Inferior parietal cortex (tissue), 1 donor: ENCODE measurements around the gene ZNF512B.
"Not testable (repeated sequence)": the region's sequence is repeated elsewhere in the genome, so short reads cannot be mapped to it uniquely, and the experiment has no call there.

Experiments used
- DNase-seq: peaks from one replicate; pipeline ENCODE4 v3.0.0-alpha.2; 2016; ENCODE audit errors: extremely low spot score

The ZNF512B gene

DNA sequence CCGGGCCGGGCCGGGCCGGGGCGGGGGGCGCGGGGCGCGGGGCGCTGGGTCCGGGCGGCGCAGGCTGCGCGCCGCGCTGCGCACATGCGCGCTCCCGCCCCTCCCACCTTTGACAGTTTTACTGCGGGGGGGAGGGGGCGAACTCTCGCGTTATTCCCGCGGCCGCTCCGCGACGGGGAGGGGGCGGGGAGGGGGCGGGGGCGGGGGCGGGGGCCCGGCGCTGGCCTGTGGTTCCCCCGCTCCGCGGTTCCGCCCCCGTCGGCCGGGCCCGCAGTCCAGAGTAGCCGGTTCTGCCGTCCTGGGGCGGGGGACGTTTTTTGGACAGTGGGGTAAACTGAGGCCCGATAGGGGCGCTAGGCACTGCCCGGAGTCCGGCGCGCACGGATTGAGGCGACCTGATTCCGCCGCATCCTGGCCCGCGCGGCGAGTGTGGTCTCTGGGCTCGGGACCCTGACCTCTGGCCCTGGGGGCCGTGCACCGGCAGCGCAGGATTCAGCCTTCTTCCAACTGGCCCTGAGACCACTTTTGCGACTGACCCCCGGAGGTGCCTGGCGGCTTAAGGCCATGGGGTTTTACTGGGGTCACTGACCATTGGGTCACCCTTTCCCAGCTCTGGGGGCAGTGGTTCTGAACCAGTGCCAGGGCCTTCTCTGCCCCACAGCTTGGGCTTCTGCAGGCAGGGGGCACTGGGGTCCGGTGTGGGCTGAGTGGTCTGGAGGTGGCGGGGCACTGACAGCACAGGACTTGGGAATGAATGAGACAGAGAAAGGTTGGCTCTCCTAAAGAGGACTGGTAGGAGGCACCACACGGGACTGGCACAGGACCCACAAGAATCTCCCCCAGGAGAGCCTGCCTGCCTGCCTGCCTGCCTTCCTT, at the start of gene ZNF512B:
TSS of gene ZNF512B (minus strand) at position 93 of the 876 bp plus-strand sequence. CDS start 1,980 bp downstream, outside the sequence.
- DNase-seq: no peak

GRCh38 chr20:64015635-64016034, 45.9 kb upstream of the ZNF512B start:
- DNase-seq: no peak

DNA sequence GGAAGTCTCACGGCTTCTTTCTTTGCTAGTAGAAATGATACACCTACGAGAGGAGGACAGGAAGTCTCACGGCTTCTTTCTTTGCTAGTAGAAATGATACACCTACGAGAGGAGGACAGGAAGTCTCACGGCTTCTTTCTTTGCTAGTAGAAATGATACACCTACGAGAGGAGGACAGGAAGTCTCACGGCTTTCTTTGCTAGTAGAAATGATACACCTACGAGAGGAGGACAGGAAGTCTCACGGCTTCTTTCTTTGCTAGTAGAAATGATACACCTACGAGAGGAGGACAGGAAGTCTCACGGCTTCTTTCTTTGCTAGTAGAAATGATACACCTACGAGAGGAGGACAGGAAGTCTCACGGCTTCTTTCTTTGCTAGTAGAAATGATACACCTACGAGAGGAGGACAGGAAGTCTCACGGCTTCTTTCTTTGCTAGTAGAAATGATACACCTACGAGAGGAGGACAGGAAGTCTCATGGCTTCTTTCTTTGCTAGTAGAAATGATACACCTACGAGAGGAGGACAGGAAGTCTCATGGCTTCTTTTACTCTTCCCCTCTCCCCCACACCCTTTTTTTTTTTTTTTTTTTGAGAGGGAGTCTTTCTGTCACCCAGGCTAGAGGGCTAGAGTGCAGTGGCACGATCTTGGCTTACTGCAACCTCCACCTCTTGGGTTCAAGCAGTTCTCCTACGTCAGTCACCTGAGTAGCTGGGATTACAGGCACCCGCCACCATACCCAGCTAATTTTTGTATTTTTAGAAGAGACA, 42.8 kb upstream of the ZNF512B start:
- DNase-seq: not testable (repeated sequence)

DNA sequence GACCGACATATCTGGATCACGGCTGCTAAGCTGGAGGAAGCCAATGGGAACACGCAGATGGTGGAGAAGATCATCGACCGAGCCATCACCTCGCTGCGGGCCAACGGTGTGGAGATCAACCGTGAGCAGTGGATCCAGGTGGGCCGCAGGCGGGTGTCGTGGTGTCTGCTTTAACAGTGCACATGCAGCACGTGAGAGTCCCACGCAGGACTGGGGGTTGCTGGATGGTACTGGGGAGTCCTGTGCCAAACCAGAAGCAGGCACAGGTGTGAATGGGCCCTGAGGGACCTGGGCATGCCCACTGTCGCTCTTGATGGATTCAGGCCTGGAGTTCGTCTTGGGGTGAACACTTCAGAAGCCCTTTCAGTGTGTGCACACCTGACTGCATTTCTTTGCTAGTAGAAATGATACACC, 41.6 kb upstream of the ZNF512B start:
- DNase-seq: no peak

- DNase-seq: no peak
Measured at GRCh38 chr20:64010711-64011237, 41.0 kb upstream of the ZNF512B start.

GRCh38 chr20:64009811-64010387, 40.2 kb upstream of the ZNF512B start:
- DNase-seq: no peak

DNA sequence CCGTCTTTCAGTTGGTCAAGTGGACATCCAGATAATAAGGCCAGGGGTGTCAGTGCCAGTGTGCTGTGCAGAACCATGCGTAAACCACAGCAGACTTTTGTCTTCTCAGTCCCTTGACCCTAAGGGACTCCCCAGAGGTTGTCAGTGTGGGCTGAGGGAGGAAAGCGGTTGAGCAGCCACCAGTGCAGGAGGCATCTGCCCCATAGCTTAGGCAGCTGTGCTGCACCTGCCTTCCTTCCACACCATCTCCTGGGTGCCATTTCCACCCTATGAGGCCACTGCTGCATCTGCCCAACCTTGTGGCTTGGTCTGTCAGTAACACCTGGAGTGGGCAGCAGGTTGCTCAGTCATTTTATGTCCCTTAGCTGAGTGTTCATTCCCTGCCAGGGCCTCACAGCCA, 37.2 kb upstream of the ZNF512B start:
- no peak for DNase-seq

- no peak for DNase-seq
Measured at GRCh38 chr20:64006490-64006889, 36.8 kb upstream of the ZNF512B start.

- no peak for DNase-seq
Measured at GRCh38 chr20:64005394-64005793, 35.7 kb upstream of the ZNF512B start.

DNA sequence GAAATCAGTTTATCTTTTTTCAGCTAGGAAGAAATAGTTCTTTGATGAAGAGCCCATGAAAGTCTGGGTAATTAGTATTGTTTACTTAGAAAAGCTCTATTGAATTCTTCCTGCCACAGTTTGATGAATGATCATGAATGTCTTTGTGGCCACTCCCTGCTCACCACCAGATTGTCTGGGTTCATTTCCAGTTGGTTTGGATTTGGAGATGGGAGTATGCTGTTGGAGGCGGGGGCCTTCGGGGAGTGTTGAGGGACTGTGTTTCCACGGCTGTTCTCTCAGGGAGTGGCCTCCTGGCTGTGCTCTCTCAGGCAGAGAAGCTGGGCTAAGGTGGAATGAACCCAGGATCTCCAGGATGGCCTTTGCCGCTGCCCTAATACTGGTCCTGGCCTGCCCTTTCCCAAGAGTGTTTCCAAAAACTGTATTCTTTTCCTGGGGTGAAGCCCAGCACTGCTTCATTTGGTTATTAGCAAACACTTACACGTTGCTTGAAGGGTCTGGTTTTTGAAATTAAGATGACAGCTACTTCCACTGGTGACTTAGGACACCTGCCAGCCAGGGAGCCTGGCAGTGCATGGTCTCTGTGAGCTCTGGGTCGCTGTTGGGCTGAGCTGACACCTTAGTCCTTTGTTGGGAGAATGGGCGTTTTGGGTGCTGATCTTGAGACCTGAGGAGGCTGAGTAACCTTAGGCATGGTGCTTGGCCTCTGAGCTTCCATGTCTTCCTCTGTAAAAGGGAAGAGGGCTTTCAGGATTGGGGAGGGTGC, 34.4 kb upstream of the ZNF512B start:
- no peak for DNase-seq

DNA sequence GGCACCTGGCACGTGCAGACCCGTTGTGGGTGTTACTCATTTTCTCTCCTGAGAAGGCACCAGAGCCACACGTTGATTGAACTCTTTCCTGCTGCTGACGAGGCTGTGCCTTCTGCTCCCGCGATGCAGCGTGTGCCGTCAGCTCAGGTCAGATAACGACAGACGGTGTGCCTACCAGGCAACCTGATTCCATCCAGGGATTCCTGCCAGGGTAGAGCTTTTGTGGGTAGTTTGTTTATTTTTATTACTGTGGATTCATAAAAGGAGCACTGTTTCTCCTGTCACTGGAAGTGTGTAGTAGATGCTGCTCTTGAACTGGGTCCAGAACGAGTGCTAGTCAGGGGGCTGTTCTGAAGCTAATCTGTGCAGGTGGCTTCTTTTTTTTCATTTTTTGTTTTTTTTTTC, 31.9 kb upstream of the ZNF512B start:
- DNase-seq: no peak

DNA sequence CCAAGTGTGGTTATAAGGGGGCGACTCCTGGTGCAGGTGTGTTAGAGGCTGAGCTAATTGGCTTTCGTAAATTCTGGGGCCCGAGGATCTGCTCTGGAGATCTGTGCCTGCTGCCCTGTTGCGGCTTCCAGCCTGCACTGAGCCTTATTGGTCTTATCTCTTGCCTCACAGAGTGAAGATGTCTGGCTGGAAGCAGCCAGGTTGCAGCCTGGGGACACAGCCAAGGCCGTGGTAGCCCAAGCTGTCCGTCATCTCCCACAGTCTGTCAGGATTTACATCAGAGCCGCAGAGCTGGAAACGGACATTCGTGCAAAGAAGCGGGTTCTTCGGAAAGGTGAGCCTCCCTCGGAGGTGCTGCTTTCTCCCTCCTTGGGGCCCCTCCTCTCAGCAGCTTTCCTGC, 31.2 kb upstream of the ZNF512B start:
- no peak for DNase-seq

DNA sequence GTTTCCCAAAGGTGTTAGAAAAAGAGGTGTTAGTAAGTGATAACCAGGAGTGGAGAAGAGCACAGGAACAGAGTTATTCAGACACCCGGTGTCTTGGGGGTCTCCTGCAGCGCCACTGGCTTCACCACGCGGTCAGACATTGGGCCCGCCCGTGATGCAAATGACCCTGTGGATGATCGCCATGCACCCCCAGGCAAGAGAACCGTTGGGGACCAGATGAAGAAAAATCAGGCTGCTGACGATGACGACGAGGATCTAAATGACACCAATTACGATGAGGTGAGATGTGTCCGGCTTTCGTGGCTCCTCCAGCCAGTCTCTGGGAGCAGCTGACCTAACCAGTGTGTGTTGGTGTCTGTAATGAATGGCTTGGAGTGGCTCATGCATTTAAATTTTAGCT, 13.2 kb upstream of the ZNF512B start:
- no peak for DNase-seq

DNA sequence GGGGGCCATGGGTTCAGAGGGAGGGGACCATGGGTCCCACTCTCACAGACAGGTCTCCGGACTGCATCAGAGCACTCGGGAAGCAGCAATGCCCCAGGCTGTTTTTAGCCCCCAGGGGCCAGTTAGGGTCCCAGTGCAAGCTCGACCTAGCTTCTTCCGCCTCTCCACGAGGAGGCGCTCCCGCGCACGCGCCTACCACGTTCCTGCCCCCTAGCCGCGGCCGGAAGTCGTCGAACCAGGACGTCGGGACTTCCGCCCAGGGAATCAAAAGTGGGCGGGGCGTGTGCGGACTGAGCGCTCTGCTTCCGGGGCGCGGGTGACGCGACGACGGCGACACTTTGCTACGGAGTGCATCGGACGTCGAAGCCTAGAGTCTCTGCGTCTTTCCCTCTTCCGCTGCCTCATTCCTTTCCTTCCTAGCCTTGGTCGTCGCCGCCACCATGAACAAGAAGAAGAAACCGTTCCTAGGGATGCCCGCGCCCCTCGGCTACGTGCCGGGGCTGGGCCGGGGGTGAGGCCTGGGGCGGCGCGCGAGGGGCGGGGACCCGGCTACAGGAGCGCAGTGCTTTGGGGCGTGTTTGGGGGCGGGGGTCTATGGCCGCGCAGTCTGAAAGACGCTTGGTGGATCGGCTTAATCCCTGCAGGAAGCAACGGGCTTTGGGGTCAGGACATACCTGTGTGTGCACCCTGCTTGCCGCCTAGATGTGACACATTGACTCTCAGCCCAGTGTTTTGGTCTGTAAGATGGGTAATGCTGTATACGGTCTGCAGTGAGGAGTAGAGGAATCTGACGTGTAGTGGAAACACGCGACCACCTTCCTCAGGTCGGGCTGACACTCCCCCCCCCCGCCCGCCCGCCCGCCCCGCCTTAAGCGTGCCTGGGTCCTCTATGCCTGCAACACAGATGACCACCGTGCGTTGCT, 11.3 kb upstream of the ZNF512B start, which contains the start of gene PRPF6:
TSS of gene PRPF6 (plus strand) at position 327 of the 923 bp plus-strand sequence. CDS start at position 441, 114 bp downstream.
- DNase-seq: peak; percentile 98

DNA sequence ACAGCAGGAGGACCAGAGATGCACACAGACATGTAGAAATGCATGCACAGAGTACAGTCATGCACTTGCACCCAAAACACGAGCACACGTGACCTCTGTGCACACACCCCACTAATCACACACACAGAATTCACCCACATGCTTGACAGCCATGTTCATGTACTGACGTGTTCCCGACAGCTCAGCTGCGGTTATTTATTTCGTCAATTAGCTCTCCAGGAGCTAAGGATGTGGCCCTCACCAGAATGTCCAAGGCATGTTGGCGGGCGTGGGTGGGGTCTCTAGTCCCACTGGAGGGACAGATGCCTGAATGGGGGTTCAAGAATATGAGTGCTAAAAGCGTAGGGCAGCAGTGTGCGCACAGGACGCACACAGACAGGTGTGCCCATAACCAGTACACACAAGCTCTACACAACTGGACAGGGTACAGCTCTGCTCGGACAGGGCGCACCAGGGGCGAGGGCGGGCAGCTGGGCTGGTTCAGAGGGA, 10.6 kb upstream of the ZNF512B start:
- DNase-seq: no peak

DNA sequence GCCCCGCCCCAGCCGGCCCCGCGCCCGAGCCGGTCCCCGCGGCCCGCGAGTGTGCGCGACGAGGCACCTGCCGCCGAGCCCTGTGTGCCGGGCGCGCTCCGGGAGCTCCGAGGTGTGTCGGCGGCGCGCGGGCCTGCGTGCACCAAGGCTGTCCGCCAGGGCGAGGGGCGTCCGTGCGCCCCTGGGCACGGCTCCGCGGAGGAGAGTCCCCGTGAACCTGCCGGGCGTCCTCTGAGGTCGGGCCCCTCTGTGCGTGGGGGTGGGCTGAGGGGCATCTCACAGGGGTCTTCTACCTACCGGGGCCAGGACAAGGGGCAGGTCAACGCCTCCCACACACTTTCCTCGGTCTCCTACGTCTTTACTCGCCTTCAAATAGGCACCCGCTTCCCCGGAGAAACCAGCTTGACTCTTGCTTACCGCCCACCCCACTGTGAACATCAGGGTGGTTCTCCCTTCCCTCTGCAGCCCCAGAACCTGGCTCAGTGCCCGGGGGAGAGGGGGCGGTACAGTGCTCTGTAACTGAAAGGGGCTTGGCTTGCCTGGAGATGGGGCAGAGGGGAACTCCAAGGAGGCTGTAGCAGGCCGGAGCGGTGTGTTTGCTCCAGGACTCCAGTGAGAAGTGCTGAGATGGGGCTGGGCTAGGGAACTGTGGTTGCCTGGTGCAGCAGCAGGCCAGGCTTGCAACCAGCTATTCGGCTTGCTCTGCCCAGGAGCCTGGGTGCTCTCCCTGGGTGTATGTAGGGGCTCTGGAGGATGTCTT, 10.0 kb upstream of the ZNF512B start, which contains the start of gene SAMD10:
TSS of gene SAMD10 (minus strand) at position 86 of the 760 bp plus-strand sequence. CDS start 175 bp downstream, outside the sequence.
- no peak for DNase-seq

- no peak for DNase-seq
Measured at GRCh38 chr20:63979229-63979556, 9.5 kb upstream of the ZNF512B start.

DNA sequence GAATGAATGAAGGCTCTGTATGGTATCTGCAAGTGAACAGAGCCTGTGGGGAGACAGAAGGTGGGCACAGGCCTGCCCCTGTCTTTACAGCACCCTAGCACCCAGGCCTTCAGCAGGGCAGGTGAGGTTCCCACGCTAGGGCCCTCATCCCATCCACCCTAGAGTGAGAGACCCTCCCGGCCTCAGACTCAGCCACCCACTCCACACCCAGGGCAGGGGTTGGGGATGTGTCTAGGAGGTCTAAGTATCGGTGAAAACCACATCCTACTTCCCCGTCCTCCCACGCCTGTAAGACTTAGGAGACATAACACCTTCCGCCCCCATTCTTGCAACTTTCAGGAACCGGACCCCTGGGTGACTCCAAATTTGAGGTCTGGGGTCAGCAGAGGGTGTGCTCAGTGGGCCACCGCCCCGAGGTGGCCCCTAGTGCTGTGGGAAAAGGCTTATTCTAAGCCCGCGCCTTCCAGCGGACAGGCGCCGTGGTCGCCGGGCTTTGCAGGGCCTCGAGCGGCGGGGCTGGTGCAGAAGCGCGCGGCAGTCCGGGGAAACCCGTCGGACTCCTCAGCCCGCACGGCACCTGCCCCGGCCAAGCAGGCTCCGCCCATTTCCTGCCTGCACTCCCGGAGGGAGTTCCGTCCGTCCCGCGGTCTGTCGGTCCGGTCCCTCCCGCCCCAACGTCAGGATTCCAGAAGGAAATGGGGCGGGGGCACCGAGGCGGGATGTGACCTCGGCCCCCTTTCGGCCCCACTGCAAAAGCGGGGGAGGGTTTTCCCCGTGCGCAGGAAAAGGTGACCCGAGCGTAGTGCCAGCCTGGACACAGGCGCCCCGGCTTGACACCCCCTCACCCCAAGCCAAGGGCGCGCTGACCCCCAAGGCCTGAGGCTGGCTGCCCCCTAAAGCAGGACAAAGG, 8.8 kb upstream of the ZNF512B start:
- no peak for DNase-seq
